Activated naive CD4-positive, alpha-beta T cell (primary cell): ENCODE data around the gene PPP2R3A.

Source experiments
- DNase-seq, 4 experiments: peaks; one replicate each; lab custom pipeline; 2025; lab: John Stamatoyannopoulos, UW

Gene PPP2R3A

DNA sequence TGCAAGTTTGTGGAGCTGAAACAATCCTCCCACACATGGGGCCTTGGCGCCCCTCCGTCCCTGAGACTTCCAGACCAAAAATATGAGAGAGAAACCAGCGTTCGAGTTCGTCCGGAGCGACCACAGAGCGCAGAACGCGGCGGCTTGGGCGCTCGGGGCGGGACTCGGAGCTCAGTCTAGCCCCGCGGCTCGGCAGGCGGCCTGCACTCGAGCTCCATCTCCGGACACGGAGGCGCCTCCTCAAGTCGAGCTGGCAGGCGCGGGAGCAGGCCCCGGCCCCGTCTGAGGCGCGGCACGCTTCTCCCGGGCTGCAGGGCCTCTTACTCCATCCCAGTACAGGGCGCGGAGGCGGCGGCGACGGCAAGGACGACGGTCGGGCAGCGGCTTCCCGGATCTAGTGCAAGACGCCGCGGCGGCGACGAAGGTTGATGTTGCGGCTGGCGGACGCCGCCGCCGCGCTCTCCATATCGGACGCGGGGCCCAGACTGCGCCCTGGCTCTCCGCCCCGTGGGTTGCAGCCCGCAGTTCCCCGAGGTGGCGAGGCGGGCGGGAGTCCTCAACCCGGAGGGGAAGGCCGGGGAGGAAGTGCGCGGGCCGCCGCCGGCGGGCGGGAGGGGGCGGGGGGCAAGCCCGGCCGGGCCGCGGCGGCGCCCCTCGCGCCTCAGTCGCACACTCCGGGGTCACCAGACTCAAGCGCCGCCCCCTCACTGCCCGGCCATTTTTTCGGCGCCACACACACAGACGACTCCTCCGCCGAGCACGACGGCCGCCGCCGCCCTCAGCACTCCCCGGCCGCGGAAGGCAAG is 229.9 kb downstream of the PPP2R3A start:
- peak; percentile 38 to 80 (median 70) for DNase-seq

DNA sequence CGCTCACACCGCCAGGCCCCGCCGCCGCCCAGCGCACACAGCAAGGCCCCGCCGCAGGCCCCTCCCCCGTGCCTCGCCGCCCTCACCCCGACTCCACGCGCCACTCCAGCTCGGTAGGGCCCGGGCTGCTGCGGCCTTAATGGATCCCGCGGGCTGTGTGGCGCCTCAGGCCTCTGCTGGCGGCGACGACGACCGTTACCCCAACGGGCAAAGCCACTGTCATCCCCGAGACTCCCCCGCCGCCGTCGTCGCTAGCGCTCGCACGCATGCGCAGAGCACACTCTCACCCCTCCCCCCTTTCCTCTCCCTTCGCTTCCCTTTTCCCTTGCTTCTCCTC is 230.5 kb downstream of the PPP2R3A start, which contains the start of gene MSL2:
Gene MSL2, minus strand, starts transcription at position 272 of the 337 bp plus-strand sequence. CDS start 1,222 bp downstream, outside the sequence.
- peak in 1 of 4 experiments; percentile 90 for DNase-seq

DNA sequence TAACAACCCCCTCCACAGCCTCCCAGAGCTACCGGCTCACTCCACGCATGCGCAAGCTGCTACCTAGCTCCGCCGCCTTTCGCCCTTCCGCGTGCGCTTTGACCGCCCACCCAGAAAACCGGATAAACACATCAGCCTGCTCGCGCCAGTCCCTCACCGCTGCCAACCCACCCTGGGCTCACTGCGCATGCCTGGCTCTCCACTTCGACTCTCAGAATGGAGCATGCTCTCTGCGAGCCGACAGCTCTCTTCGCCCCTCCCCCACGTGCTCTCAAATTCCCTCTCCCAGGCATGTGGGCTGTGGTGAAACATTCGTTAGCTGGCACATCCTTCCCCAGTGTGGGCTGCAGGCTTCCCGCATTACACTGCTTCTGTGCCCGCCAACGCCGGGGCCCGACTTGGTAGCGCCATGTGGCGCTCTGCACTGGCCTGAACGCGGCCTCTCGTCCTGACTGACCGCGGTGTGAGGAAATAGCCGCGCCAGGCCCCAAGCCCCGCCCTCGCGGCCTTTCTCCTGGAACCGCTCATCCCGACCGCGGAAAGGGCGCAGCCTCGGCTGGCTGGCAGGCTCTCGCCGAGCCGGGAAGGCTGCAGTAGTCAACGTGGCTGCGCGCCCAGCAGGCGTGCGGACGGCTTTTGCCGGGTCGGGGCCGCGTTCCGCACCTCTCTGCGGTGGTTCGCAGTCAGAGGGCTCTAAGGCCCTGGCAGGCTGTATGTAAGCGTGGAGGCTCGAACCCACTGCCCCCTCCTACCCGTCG is 231.1 kb downstream of the PPP2R3A start:
- DNase-seq: peak; percentile 96 to 99 (median 98)

GRCh38 chr3:136197159-136197793 is 231.7 kb downstream of the PPP2R3A start:
- DNase-seq: no peak
